H9 (cell line): ENCODE data around the gene COPS9. TPM values are rescaled to one million over a fixed set of nuclear protein-coding genes. Genes with fewer than 3 reads are reported as not detected.
A peak's percentile ranks its signal among the peaks of the same experiment; 100 is the strongest.

Experiments used
- DNase-seq: peaks from one replicate; pipeline ENCODE4 v3.0.0-alpha.2; 2017
- H2AFZ ChIP-seq: one replicate; pipeline ENCODE4 v1.6.1; 2013; ENCODE audit warnings: mild to moderate bottlenecking, low read length, control low read depth, moderate library complexity
- H2AK5ac ChIP-seq: 2 replicates; pipeline ENCODE4 v1.6.1; 2013; ENCODE audit warnings: low read length, control low read depth, mixed read lengths; ENCODE audit not compliant: insufficient read length
- H2BK120ac ChIP-seq: one replicate; pipeline ENCODE4 v1.6.1; 2013; ENCODE audit warnings: low read depth, mild to moderate bottlenecking, low read length, control low read depth, inconsistent platforms; ENCODE audit not compliant: poor library complexity, severe bottlenecking
- H2BK12ac ChIP-seq: 2 replicates; pipeline ENCODE4 v1.6.1; 2013; ENCODE audit warnings: low read length, control low read depth, mixed read lengths, low read depth; ENCODE audit not compliant: insufficient read length
- H2BK15ac ChIP-seq: 2 replicates; pipeline ENCODE4 v1.6.1; 2013; ENCODE audit warnings: low read depth, low read length, control low read depth
- H2BK20ac ChIP-seq: one replicate; pipeline ENCODE4 v1.6.1; 2013; ENCODE audit warnings: low read depth, mild to moderate bottlenecking, low read length, control low read depth, inconsistent platforms; ENCODE audit not compliant: poor library complexity, severe bottlenecking
- H2BK5ac ChIP-seq: 2 replicates; pipeline ENCODE4 v1.6.1; 2013; ENCODE audit warnings: low read length, control low read depth, mixed read lengths; ENCODE audit not compliant: insufficient read length
- H3K14ac ChIP-seq: 2 replicates; pipeline ENCODE4 v1.6.1; 2013; ENCODE audit warnings: low read length, control low read depth; ENCODE audit not compliant: insufficient read depth
- H3K18ac ChIP-seq: 2 replicates; pipeline ENCODE4 v1.6.1; 2013; ENCODE audit warnings: low read depth, mild to moderate bottlenecking, mixed read lengths, low read length, control low read depth; ENCODE audit not compliant: insufficient read length
- H3K23ac ChIP-seq: 2 replicates; pipeline ENCODE4 v1.6.1; 2013; ENCODE audit warnings: low read length, control low read depth, mixed read lengths, low read depth; ENCODE audit not compliant: insufficient read length
- H3K23me2 ChIP-seq: 2 replicates; pipeline ENCODE4 v1.6.1; 2013; ENCODE audit warnings: low read depth, mild to moderate bottlenecking, mixed read lengths, low read length, control low read depth; ENCODE audit not compliant: insufficient read length, poor library complexity, severe bottlenecking
- H3K27ac ChIP-seq: 2 replicates; pipeline ENCODE4 v1.5.1; 2013; ENCODE audit warnings: low read length, control low read depth, mixed read lengths, low read depth; ENCODE audit not compliant: insufficient read length
- H3K27me3 ChIP-seq: 2 replicates; pipeline ENCODE4 v1.6.1; 2013; ENCODE audit warnings: low read length, control low read depth, inconsistent platforms; ENCODE audit not compliant: insufficient read depth
- H3K4ac ChIP-seq: 2 replicates; pipeline ENCODE4 v1.6.1; 2013; ENCODE audit warnings: low read depth, mild to moderate bottlenecking, control low read depth, inconsistent platforms, low read length, moderate library complexity
- H3K4me1 ChIP-seq: 2 replicates; pipeline ENCODE4 v1.6.1; 2013; ENCODE audit warnings: low read length, control low read depth, inconsistent platforms; ENCODE audit not compliant: insufficient read depth
- H3K4me2 ChIP-seq: 2 replicates; pipeline ENCODE4 v1.6.1; 2013; ENCODE audit warnings: low read length, control low read depth, mixed read lengths; ENCODE audit not compliant: insufficient read length, insufficient read depth
- H3K56ac ChIP-seq: 2 replicates; pipeline ENCODE4 v1.6.1; 2013; ENCODE audit warnings: low read depth, mild to moderate bottlenecking, mixed read lengths, low read length, control low read depth; ENCODE audit not compliant: insufficient read length
- H3K79me1 ChIP-seq: 2 replicates; pipeline ENCODE4 v1.6.1; 2013; ENCODE audit warnings: low read depth, mild to moderate bottlenecking, moderate library complexity, low read length, control low read depth, inconsistent platforms; ENCODE audit not compliant: insufficient read depth, poor library complexity, severe bottlenecking
- H3K79me2 ChIP-seq: 2 replicates; pipeline ENCODE4 v1.6.1; 2013; ENCODE audit warnings: low read length, control low read depth, inconsistent platforms; ENCODE audit not compliant: insufficient read depth
- H3K9ac ChIP-seq: 2 replicates; pipeline ENCODE4 v1.6.1; 2013; ENCODE audit warnings: low read length, control low read depth, mixed read lengths; ENCODE audit not compliant: insufficient read length; ENCODE audit errors: extremely low read depth
- H3K9me3 ChIP-seq: one replicate; pipeline ENCODE4 v1.6.1; 2013; ENCODE audit warnings: low read depth, low read length, inconsistent platforms; ENCODE audit not compliant: control insufficient read depth
- H3T11ph ChIP-seq: one replicate; pipeline ENCODE4 v1.6.1; 2013; ENCODE audit warnings: mild to moderate bottlenecking, low read length, control low read depth, inconsistent platforms
- H4K20me1 ChIP-seq: one replicate; pipeline ENCODE4 v1.6.1; 2013; ENCODE audit not compliant: control insufficient read depth, insufficient read length, insufficient read depth
- H4K5ac ChIP-seq: 2 replicates; pipeline ENCODE4 v1.6.1; 2013; ENCODE audit warnings: low read depth, mild to moderate bottlenecking, mixed read lengths, low read length, control low read depth; ENCODE audit not compliant: insufficient read length
- H4K8ac ChIP-seq: replicated peaks from 2 replicates; pipeline ENCODE4 v1.6.1; 2013; ENCODE audit warnings: low read length, control low read depth, mixed read lengths, low read depth; ENCODE audit not compliant: insufficient read length
- H4K91ac ChIP-seq: 2 replicates; pipeline ENCODE4 v1.6.1; 2013; ENCODE audit warnings: low read depth, mild to moderate bottlenecking, moderate library complexity, mixed read lengths, low read length, control low read depth; ENCODE audit not compliant: insufficient read length
- H3K27ac Mint-ChIP-seq, 3 experiments: 2 replicates in 2 of 3; 3 replicates in 1 of 3; pipeline ENCODE4 v1.8.0; 2020 to 2021; ENCODE audit warnings: mixed read lengths in 3 of 3, mild to moderate bottlenecking in 1 of 3, moderate library complexity in 1 of 3
- H3K27me3 Mint-ChIP-seq: 2 replicates; pipeline ENCODE4 v1.8.0; 2021; ENCODE audit warnings: low read depth, mild to moderate bottlenecking, moderate library complexity, mixed read lengths
- H3K36me3 Mint-ChIP-seq, 3 experiments: 2 replicates in 2 of 3; 3 replicates in 1 of 3; pipeline ENCODE4 v1.8.0; 2020 to 2021; ENCODE audit warnings: low read depth in 3 of 3, mixed read lengths in 3 of 3; ENCODE audit not compliant: insufficient read depth in 1 of 3
- H3K4me1 Mint-ChIP-seq, 2 experiments: 2 replicates each; pipeline ENCODE4 v1.8.0; 2020; ENCODE audit warnings: mixed read lengths in 2 of 2
- H3K4me3 Mint-ChIP-seq, 2 experiments: 2 replicates in 1 of 2; 3 replicates in 1 of 2; pipeline ENCODE4 v1.8.0; 2020 to 2021; ENCODE audit warnings: mild to moderate bottlenecking in 2 of 2, mixed read lengths in 2 of 2, moderate library complexity in 1 of 2
- H3K9me3 Mint-ChIP-seq, 2 experiments: 2 replicates in 1 of 2; 3 replicates in 1 of 2; pipeline ENCODE4 v1.8.0; 2020; ENCODE audit warnings: mild to moderate bottlenecking in 2 of 2, mixed read lengths in 2 of 2, moderate library complexity in 1 of 2
- CTCF ChIP-seq: fragments of 200-600 bp; sonication (generic); conservative IDR thresholded peaks from 3 replicates; pipeline ENCODE4 v1.8.0; 2021; ENCODE audit warnings: antibody characterized with exemption, mild to moderate bottlenecking
- WGBS: extraction: QIAGEN DNeasy Blood & Tissue Kit; methylation state at CpG from one replicate; pipeline ENCODE4 v1.1.7; 2013; ENCODE audit warnings: missing lambda C conversion rate, low lambda C conversion rate, mixed read lengths; ENCODE audit not compliant: insufficient read length; ENCODE audit errors: extremely low coverage; 5-methylcytosine and 5-hydroxymethylcytosine counted together
- total RNA-seq: library from RNA; stranded (reverse); gene quantifications from 2 replicates; pipeline ENCODE4 v1.2.1, GENCODE V29; 2021

The COPS9 gene
- total RNA-seq, 1 experiment from 2014 or later, result 142 TPM

GRCh38 chr2:240146141-240146561 is 10.0 kb upstream of the COPS9 start:
- Histone ChIP-seq H2BK15ac (no peak overlapping the region), H3K23ac (no peak overlapping the region), H3K4ac (no peak overlapping the region), H3K14ac (no peak overlapping the region), H4K20me1 (no peaks in the 10 kb centered on the region), H3K79me1 (no peaks in the 10 kb centered on the region), H3T11ph (no peak overlapping the region), H3K18ac (no peak overlapping the region), H3K23me2 (no peaks in the 10 kb centered on the region), H3K4me1 (no peaks in the 10 kb centered on the region), H3K27me3 (no peaks in the 10 kb centered on the region), H3K79me2 (no peaks in the 10 kb centered on the region), H2AK5ac (no peak overlapping the region), H2AFZ (no peak overlapping the region), H3K4me2 (no peak overlapping the region), H4K91ac (no peak overlapping the region), H2BK12ac (no peak overlapping the region), H3K56ac (no peak overlapping the region), H3K27ac (no peak overlapping the region), H2BK120ac (no peak overlapping the region), H3K9ac (no peak overlapping the region), H3K9me3 (no peaks in the 10 kb centered on the region), H2BK5ac (no peak overlapping the region), H4K8ac (no peak overlapping the region), H4K5ac (no peak overlapping the region), H2BK20ac (no peak overlapping the region)
- no peak for DNase-seq
- peak overlapping the region in 2 of 3 experiments; percentile 53 to 77; a peak in 2 of 7 replicates for H3K27ac Mint-ChIP-seq
- H3K4me1 Mint-ChIP-seq, result no peaks in the 10 kb centered on the region; a peak in 2 of 4 replicates
- no CpG with 5 or more reads among the region's 10 CpGs for WGBS
- H3K27me3 Mint-ChIP-seq, result peaks cover 13% of the 10 kb centered on the region
- H3K9me3 Mint-ChIP-seq, result peaks cover 8 to 11% of the 10 kb centered on the region in 2 experiments; a peak in 4 of 5 replicates
- H3K4me3 Mint-ChIP-seq, result no peak overlapping the region
- peaks cover 0 to 4% (median 0%) of the 10 kb centered on the region in 3 experiments; a peak in 2 of 7 replicates for H3K36me3 Mint-ChIP-seq
- TF ChIP-seq CTCF, result no peak
